Kasumi-1 (cell line): ENCODE data around the gene USP21.
"Not testable (repeated sequence)": the region's sequence is repeated elsewhere in the genome, so short reads cannot be mapped to it uniquely, and the experiment has no call there.

ENCODE experiments used
- DNase-seq, 2 experiments: peaks; one replicate each; lab custom pipeline; 2025; lab: John Stamatoyannopoulos, UW

The USP21 gene, protein sequence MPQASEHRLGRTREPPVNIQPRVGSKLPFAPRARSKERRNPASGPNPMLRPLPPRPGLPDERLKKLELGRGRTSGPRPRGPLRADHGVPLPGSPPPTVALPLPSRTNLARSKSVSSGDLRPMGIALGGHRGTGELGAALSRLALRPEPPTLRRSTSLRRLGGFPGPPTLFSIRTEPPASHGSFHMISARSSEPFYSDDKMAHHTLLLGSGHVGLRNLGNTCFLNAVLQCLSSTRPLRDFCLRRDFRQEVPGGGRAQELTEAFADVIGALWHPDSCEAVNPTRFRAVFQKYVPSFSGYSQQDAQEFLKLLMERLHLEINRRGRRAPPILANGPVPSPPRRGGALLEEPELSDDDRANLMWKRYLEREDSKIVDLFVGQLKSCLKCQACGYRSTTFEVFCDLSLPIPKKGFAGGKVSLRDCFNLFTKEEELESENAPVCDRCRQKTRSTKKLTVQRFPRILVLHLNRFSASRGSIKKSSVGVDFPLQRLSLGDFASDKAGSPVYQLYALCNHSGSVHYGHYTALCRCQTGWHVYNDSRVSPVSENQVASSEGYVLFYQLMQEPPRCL

DNA sequence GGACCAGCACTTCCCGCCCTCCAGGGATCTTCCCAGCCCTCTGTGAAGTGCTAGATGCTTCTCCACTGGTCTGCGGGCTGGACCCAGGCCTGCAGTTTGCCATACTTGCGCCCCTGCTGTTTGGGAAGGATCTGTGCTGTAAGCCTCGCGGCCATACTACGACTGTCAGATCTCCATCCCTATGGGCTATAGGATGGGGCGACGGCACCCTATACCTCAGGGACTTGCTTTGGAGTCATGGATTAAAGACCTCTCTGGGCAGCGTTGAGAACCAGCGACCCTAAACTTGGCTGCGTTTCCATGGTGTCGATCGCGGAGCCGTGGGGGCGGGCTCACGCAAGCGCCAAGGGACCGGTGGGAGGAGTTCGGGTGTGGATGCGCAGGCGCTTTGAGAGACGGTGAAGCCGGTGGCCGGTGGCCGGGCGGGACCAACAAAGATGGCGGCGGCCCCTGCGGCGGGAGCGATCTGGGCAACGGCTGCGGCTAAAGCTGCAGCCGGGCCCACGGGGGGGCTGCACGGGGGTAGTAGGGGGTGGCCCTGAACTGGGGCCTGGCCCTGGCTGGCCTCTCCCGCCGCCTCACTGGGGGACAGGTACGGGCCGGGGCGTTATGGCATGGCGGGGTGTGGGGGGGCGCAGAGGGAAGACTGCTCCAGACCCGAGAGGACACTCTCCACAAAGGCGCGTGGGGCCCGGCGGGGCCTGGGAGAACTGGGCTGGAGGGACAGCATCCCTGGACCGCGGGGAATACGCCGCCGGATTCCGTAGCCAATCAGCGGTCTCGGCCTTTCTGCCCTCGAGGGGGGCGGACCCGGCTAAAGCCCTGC lies at the start of gene USP21:
TSS of gene USP21 (plus strand) at position 414 of the 826 bp plus-strand sequence. CDS start 1,141 bp downstream, outside the sequence.
- peak; percentile 90 to 93 for DNase-seq

DNA sequence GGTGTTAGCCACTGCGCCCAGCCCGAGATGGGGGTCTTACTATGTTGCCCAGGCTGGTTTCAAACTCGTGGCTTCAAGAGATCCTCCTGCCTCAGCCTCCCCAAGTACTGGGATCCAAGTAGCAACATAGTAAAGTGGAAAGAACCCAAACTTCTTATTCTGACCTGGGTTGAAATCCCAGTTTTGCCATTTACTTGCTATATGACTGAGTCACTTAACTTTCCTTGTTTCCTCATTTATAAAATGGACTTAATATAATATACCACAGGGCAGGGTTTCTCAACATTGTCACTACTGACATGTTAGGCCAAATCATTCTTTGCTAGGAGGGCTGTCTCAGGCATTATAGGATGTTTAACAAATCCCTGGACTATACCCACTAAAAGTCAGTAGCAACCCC lies 48.2 kb upstream of the USP21 start:
- DNase-seq = no peak

DNA sequence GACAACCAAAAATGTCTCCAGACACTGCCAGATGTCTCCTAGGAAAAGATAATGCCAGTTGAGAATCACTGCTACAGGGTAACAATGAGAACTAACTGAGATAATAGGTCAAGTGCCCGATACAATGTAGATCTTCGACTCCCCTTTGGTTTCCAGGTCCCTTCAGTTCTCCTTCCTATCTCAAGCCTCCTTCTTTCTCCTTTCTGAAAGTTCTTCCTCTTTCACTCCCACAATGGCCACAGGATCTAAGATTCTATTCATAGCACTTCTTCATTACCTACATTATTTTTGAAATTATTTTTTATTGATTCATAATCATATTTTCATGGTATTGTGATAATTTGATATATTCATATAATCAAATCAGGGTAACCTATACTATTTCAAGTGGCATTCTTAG lies 47.8 kb upstream of the USP21 start:
- peak; percentile 49 to 51 for DNase-seq

DNA sequence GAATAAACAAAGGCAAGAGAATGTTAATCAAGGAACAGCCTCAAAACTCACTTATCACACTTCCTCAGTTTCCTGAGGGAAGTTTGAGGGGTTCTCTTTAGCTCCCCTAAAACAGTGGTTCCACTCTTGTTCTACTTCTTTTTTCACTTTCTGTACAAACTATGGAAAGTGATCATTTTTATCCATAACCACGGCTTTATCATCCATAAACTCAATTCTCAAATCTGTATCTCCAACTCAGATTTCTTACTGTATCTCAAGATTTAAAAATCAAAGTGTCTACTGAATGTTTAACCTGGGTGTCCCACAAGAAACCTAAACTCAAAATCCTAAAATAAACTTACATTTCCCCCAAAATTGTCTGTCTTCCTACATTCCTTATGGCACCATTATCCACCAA lies 45.4 kb upstream of the USP21 start:
- DNase-seq = no peak

DNA sequence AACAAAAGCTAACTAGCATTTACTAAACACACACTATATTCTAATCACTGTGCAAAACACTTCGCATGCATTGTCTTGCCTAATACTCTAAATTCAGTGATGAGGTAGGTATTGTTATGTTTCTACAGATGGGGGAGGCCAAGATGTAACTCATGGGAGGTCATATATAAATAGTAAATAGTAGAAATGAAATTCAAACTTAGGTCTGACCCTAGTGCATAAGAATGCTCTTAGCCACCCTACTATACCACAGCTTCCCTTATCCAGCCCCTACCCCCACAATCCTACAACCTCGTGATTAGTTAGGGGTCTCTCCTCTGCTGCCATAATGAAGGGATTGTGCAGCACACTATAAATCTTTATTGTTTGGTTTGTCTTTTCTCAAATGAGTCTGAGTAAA lies 44.7 kb upstream of the USP21 start:
- DNase-seq = no peak

DNA sequence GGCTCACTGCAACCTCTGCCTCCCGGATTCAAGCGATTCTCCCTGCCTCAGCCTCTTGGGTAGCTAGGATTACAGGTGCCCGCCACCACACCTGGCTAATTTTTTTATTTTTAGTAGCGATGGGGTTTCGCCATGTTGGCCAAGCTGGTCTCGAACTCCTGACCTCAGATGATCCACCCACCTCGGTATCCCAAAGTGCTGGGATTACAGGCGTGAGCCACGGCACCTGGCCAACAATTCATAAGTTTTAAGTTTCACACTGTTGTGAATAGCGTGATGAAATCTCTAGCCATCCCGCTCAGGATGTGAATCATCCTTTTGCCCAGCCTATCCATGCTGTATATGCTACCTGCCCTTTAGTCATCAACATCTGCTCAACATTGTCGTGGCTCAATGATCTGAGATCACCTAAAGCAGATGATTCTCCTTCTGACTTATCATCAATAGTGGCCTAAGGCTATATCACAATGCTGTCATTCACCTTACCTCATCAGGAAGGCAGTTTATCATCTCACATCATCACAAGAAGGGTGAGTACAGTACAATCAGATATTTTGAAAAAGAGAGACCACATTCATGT lies 44.1 kb upstream of the USP21 start:
- no peak for DNase-seq

DNA sequence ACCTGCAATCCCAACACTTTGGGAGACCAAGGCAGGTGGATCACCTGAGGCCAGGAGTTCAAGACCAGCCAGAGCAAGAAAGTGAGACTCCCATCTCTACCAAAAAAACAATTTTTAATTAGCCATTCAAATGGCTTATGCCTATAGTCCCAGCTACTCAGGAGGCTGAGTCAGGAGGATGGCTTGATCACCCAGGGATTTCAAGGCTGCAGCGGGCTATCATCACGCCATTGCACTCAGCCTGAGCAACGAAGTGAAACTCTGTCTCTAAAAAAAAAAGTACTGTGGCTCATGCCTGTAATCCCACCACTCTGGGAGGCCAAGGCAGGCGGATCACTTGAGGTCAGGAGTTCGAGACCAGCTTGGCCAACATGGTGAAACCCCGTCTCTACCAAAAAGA lies 43.3 kb upstream of the USP21 start:
- DNase-seq = not testable (repeated sequence)

DNA sequence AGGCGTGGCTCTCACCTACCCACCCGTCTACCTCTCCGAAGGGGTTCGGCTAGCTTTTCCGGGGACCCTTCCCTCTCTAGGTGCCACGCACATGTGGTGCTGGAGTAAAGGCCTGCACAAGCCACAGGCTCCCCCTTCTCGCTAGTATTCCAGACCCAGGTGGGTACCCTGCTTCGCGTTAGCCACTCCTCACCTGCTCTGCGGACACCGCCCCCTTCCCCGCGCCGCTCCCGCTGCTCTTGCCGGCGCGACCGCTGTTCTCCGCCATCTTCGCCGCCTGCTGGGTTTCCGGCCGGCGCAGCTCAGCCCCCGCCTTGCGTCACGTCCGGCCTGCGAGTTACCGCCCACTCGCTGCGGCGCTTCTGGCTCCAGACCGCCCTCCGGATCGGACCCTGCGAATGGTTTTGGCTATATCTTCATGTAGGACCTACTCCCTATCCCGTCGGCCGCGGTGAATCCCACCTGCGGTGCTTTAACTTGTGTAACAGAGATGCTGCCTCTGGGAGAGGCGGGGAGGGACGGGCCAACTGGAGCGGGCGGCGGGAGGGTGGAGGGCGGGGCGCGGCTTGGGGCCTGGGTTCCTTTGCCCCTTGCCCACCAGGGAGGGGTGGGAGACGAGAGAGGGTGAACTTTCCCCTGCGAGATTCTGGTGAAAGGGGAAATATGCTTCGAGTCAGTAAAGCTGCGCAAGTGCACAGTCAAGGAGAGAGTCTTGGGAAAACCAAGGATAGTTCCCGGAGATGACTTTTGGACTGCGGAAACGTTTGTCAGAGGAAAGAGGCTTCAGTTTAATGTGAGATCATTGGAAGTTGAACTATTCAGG lies 41.3 kb upstream of the USP21 start, which contains the start of the genes NIT1 and PFDN2:
TSS of gene NIT1 (plus strand) at position 347 of the 823 bp plus-strand sequence. CDS start at position 419, 72 bp downstream.
TSS of gene PFDN2 (minus strand) at position 279 of the 823 bp plus-strand sequence. CDS start at position 268, 11 bp downstream.
- peak; percentile 77 for DNase-seq

DNA sequence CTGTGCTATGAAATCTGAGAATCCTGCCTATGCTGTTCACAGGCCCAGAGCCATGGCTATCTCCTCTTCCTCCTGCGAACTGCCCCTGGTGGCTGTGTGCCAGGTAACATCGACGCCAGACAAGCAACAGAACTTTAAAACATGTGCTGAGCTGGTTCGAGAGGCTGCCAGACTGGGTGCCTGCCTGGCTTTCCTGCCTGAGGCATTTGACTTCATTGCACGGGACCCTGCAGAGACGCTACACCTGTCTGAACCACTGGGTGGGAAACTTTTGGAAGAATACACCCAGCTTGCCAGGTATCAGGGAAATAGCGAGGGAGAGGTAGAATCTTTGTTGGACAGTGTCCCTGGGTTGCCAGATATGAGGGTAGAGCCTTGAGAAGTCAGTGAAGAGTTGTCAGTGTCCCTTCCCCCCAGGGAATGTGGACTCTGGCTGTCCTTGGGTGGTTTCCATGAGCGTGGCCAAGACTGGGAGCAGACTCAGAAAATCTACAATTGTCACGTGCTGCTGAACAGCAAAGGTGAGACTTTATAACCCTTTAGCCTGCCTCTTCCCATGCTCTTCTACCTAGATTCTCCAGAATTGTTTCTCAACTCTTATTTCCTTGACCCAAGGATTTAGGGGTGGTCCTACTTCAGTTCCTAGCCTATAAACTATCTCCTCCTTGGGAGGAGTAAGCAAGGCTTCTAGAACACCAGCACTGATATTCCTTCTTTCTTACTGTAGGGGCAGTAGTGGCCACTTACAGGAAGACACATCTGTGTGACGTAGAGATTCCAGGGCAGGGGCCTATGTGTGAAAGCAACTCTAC lies 40.0 kb upstream of the USP21 start:
- peak; percentile 85 to 88 for DNase-seq

DNA sequence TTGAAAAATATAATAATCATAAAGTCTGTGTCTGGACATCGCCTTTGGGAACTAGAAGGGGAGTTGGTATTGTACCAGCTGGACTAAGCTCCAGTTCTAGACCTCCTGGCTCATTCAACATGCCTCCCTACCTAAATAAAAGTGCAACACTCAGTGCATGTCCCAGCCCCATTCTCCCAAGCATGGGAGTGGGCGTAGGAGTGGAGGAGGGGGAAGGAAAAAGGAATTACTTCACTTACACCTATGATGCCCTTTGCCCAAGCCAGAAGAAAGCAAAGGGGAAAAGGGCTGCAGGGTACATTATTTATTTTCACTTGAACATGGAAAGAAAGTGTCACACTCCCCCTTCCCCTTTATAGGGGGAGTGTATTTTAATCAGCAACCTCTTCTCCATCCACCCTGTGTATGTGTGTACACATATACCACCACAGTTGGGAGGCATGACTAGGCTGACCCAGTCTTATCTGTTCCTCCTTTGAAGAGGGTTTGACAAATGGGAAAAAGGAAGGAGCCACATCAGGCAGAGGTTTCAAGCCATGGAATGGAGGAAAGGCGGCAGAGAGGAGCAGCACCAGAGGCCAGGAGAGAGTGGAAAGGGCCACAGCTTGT lies 38.2 kb upstream of the USP21 start:
- DNase-seq = no peak

DNA sequence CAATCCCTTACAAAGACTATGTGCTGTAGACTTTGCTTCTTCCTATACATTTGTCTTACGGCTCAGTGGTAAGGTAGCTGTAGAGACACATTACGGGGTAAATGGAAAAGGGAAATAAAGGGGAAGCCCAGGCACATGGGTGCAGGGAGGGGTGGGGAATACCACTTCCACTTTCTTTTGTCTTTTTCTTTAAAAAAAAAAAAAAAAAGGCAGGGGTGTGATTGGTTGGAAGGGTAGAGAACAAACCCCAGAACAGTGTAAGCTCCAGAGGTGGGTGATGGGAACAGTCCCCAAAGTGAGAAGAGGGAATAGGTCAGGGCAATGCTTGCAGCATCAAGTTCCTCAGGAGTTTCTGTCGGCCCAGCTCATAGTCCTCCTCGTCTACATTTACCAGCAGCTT lies 37.5 kb upstream of the USP21 start:
- DNase-seq = peak; percentile 47

DNA sequence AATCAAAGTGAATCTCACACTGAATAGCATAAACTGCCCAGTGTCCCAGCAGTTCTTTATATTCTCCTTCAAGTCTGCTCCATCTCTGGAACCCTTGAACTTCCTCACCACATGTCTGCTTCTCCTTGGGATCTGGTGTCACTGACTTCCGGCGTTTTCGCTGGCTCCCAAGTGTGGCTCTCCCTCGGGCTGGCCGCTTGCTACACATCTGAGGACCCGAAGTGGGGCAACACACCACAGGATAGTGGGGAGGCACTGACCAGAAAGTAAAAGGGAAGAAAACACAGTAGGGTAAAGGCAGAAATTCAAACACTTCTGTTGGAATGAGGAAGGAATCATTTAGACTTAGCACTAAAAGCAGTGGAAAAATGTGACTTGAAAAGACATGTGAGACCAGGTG lies 36.3 kb upstream of the USP21 start:
- no peak for DNase-seq

DNA sequence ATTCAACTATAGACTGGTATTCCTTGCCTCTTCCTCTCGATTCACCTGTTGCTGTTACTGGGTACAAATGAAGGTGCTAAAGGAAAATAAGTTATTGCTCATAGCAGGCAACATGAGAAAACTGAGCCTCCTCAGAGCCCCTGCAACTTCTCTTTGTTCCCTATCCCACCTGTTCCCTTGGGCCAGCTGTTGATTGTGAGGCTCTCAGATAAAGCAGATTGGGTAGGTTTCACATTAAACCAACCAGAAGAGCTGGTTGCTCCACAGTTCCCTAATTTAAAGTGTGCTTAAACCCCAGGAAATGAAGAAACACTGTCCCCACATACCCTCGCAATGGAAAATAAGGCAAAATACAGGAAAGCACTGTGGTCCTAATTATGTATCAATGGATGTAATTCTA lies 31.7 kb upstream of the USP21 start:
- DNase-seq = peak; percentile 50 to 55

DNA sequence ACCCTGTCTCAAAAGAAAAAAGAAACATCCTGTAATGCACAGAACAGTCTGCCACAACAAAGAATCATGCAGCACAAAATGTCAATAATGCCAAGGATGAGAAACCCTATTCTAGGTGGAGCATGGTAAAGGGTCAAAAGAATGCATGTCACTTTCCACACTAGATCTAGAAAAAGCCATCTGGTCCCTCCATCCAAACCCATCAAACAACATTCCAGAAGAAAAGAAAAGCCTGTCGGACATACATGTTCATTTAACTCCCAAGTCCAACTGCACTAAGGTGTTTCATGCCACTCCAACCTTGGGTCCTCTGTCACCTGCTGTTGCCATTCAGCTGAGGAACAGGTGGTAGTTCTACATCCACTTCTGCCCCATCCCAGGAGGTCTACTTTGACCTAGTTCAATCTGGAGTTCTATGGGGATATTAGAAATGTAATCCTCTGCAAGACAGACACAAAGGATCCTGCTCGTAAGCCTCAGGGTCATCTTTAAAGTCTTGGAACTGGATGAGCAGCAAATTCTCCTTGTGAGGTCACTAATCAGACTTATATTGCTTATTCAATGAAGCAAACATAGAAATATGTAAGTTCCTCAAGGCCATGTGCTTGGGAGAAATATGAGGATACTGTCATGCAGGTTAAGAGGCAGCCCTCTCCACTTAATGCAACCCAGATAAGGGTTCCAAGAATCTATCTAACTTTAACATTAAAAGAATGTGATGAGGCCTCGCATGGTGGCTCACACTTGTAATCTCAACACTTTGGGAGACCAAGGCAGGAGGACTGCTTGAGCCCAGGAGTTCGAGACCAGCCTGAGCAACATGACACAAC lies 30.5 kb upstream of the USP21 start:
- DNase-seq = no peak

DNA sequence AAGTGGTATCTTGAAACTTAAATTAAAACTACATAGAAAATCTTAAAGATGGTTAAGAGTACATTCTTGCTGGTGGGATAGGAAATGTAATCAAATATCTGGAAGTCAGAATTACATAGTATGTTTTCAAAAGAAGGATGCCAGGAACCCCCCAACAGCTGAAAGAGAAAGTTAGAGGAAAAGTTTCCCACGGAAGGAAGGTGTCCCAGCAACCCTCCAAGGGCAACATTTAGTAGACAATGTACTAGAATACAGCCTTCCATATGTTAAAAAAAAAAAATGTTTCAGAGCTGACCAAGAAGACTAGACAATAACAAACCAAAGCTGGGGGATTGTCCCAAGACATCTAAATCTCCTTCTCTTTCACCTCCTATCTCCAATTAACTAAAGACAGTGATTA lies 29.0 kb upstream of the USP21 start:
- no peak for DNase-seq

DNA sequence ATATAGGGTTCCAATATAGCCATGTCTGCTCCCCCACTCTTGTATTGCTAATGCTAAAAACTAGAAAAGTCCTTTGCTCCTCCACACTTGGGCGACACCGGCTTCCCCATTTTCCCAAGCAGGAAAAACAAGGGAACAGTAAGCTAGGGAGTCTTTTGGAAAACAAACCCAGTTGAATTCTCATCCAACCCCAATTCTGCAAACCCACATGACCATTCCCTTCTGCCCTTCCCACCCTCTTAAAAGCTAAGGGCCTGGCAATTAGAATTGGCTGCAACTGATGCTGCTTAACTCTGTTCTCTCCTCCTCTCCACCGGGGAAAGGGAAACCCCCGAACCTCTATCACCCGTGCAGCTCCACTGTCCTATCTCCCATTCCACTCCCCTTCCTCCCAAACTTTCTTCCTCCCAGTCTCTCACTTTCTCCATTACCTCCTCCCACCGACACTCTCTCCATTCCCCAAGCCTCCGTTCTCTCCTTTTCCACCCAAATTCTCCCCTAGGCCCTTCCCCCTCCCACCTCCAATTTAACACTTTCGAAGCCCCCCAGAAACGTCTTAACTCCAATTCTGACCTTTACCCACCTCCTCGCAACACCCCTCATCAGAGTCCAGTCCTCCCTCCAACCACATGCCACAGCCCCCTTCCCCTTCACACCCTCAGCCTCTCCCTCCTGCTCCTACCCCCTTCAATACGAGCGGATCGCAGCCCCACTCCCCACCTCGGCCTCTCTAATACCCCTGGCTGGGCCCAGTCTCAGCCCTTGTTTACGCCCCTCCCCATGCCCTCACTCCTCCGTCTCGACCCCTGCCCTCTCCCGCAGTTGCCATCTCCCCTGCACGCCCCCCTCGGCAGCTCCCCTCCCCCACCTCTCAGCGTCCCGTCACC lies 27.5 kb upstream of the USP21 start:
- peak; percentile 24 to 34 for DNase-seq

DNA sequence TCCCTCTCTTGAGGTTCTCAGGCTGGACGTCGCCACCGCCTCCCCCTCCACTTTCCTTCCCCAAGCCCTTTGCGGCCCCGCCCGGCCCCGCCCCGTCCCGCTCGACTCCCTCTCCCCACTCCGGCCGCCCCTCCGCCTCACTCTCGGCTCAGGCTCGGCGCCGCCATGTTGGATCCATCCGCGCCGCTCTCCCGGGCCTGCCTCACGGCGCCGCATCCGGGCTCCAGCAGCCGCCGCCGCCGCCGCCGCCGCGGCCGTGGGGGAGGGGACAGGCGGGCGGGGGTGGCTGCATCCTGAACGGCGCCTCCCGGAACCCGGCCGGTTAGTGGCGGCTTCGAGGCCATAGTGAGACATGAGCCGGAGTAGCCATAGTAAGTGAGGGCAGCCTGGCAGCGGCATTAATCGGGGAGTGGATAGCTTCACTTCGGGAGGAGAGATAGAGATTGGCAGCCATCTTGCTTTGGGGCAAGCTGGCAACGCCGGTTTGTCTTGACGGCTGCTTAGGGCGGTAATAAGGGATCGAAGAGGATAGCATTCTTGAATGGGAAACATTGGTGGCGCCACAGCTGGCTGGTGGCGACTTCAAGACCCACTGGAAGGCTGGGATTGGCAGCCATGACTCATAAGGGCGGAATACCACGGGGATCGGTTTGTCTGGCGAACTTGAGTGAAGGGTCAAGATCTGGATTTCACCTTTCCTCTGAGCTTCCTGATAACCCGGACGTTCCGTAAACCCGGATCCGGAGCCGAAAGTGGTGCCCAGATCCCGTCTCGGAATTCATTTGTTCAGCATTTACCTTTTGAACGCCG lies 26.7 kb upstream of the USP21 start, which contains the start of gene DEDD:
TSS of gene DEDD (minus strand) at position 258 of the 810 bp plus-strand sequence. CDS start 8,205 bp downstream, outside the sequence.
- peak; percentile 91 to 93 for DNase-seq
